ENCODE results near the gene EIF4B.

EIF4B gene

GRCh38 chr12:53063708-53064612 lies 57.7 kb downstream of the EIF4B start:
- peak; percentile 43 for DNase-seq
- in situ Hi-C loops (cut with HindIII; ENCODE audit: low pct_ligation_motif_present, low pct_unique_long_range_greater_than_20kb, low sequenced_read_pairs) = no loop called here

GRCh38 chr12:53064613-53065436 lies 58.6 kb downstream of the EIF4B start:
- no peak for DNase-seq
- in situ Hi-C loops (cut with HindIII; ENCODE audit: low pct_ligation_motif_present, low pct_unique_long_range_greater_than_20kb, low sequenced_read_pairs) = no loop called here

GRCh38 chr12:53065470-53065869 lies 59.2 kb downstream of the EIF4B start:
- no peak for DNase-seq
- in situ Hi-C loops (cut with HindIII; ENCODE audit: low pct_ligation_motif_present, low pct_unique_long_range_greater_than_20kb, low sequenced_read_pairs) = no loop called here

- DNase-seq = peak; percentile 86
- in situ Hi-C loops (cut with HindIII; ENCODE audit: low pct_ligation_motif_present, low pct_unique_long_range_greater_than_20kb, low sequenced_read_pairs) = no loop called here
Measured at GRCh38 chr12:53065975-53066931, 60.0 kb downstream of the EIF4B start.

GRCh38 chr12:53067074-53067992 lies 61.1 kb downstream of the EIF4B start:
- no peak for DNase-seq
- in situ Hi-C loops (cut with HindIII; ENCODE audit: low pct_ligation_motif_present, low pct_unique_long_range_greater_than_20kb, low sequenced_read_pairs) = no loop called here

- no peak for DNase-seq
- in situ Hi-C loops (cut with HindIII; ENCODE audit: low pct_ligation_motif_present, low pct_unique_long_range_greater_than_20kb, low sequenced_read_pairs) = no loop called here
Measured at GRCh38 chr12:53067993-53068770, 61.9 kb downstream of the EIF4B start.

GRCh38 chr12:53068811-53069585 lies 62.7 kb downstream of the EIF4B start:
- no peak for DNase-seq
- in situ Hi-C loops (cut with HindIII; ENCODE audit: low pct_ligation_motif_present, low pct_unique_long_range_greater_than_20kb, low sequenced_read_pairs) = no loop called here

GRCh38 chr12:53069621-53070410 lies 63.6 kb downstream of the EIF4B start:
- in situ Hi-C loops (cut with HindIII; ENCODE audit: low pct_ligation_motif_present, low pct_unique_long_range_greater_than_20kb, low sequenced_read_pairs) = no loop called here
- no peak for DNase-seq

GRCh38 chr12:53070877-53071492 lies 64.7 kb downstream of the EIF4B start:
- in situ Hi-C loops (cut with HindIII; ENCODE audit: low pct_ligation_motif_present, low pct_unique_long_range_greater_than_20kb, low sequenced_read_pairs) = no loop called here
- DNase-seq = no peak

- no peak for DNase-seq
- in situ Hi-C loops (cut with HindIII; ENCODE audit: low pct_ligation_motif_present, low pct_unique_long_range_greater_than_20kb, low sequenced_read_pairs) = no loop called here
Measured at GRCh38 chr12:53071591-53072551, 65.6 kb downstream of the EIF4B start.

GRCh38 chr12:53073881-53074280 lies 67.6 kb downstream of the EIF4B start:
- in situ Hi-C loops (cut with HindIII; ENCODE audit: low pct_ligation_motif_present, low pct_unique_long_range_greater_than_20kb, low sequenced_read_pairs) = no loop called here
- no peak for DNase-seq

- in situ Hi-C loops (cut with HindIII; ENCODE audit: low pct_ligation_motif_present, low pct_unique_long_range_greater_than_20kb, low sequenced_read_pairs) = no loop called here
- DNase-seq = no peak
Measured at GRCh38 chr12:53074283-53074998, 68.2 kb downstream of the EIF4B start.

GRCh38 chr12:53074999-53075370 lies 68.7 kb downstream of the EIF4B start:
- in situ Hi-C loops (cut with HindIII; ENCODE audit: low pct_ligation_motif_present, low pct_unique_long_range_greater_than_20kb, low sequenced_read_pairs) = no loop called here
- DNase-seq = no peak

GRCh38 chr12:53076461-53076860 lies 70.2 kb downstream of the EIF4B start:
- in situ Hi-C loops (cut with HindIII; ENCODE audit: low pct_ligation_motif_present, low pct_unique_long_range_greater_than_20kb, low sequenced_read_pairs) = no loop called here
- no peak for DNase-seq

Data from ACHN (cell line).